Fibroblast of skin of abdomen (primary cell): ENCODE results near the gene DOLPP1.
A peak's percentile ranks its signal among the peaks of the same experiment; 100 is the strongest.

Experiments
- DNase-seq: peaks from one replicate; pipeline ENCODE4 v3.0.0-alpha.2; 2013

Gene DOLPP1

DNA sequence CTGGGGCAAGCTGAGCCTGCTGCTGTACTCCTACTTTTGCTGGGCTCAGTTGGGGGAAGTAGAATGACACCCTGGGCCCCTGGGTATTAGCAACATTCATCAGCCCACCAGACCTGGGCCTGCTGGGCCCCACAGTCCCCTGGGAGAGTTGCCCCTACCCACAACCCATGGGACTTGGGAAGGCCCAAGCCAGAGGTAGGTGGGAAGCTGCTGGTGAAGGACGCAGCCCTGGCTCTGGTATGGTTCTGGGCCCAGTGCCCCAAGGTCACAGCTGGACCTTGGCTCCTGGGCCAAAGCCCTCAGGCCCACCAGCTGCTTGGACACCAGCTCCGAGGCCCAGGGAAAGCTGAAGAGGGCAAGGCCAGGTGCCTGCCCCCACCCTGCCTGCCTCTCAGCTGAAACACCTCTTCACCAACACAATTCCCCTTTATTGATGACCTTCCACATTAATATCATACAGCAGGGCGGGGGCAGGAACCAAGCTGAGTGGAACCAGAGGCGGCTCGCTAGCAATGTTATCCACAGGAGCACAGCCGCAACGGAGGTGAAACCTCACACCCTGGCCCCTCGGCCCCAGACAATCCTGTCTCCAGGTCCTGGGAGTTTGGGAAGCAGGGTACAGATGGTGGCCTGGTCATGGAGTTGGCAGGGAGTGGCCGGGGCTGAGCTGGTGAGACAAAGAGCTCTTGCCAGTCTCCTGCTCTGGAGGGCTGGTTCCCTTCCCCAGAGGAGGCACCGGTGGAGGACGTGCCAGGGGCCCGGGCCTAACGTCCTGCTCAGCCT lies 13.7 kb downstream of the DOLPP1 start:
- no peak for DNase-seq

DNA sequence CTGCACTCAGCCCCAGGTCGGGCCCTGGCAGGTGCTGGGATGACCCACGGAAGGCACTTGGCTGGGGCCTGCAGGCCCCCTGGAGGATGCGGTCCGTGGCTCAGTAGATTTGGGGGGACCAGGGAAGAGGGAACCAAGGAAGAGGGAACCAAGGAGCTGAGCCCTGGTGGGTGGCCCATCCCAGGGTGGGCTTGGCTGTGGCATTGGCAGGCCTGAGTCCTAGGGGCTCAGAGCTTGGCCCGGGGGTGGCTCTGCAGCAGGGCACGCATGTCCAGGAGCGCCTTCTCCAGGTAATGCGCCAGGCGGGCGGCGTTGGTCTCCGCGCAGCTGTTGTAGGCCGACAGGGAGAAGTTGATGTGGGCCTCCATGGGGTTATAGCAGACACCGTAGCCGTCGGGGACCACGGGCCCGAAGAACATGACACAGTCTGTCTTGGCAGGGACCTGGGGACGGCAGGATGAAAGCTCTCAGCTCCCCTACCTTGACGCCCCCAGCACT lies 14.3 kb downstream of the DOLPP1 start:
- no peak for DNase-seq

- DNase-seq = no peak
These were observed 15.0 kb downstream of the DOLPP1 start for GRCh38 chr9:129095908-129096307.

DNA sequence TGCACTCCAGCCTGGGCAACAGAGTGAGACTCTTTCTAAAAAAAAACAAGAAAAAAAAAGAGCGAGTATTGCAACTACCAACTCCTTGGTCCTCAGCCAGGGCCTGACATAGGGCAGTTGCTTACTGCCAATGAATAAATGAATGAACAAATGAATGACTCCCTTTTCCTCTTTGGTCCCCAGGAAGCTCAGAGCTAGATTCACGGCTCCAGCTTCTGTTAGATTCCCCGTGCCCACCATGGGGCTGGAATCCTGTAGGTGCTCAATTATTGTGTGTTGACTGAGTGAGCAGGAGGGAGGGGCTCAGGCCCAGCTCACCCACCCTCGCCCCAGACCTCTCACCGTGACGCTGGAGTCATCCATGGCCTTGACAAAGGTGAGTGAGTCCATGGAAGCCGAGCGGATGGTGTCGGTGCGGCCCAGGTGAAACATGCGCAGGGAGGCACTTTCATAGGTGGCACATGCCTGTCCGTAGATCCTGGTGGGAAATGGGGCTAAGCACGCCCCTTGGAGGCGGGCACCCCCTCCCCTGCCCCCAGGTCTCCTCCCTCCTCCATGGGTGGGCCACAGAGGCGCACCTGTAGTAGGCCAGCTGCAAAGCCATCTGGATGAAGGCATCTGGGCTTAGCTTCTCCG lies 16.9 kb downstream of the DOLPP1 start:
- no peak for DNase-seq

- no peak for DNase-seq
These were observed 17.4 kb downstream of the DOLPP1 start for GRCh38 chr9:129098328-129098727.

DNA sequence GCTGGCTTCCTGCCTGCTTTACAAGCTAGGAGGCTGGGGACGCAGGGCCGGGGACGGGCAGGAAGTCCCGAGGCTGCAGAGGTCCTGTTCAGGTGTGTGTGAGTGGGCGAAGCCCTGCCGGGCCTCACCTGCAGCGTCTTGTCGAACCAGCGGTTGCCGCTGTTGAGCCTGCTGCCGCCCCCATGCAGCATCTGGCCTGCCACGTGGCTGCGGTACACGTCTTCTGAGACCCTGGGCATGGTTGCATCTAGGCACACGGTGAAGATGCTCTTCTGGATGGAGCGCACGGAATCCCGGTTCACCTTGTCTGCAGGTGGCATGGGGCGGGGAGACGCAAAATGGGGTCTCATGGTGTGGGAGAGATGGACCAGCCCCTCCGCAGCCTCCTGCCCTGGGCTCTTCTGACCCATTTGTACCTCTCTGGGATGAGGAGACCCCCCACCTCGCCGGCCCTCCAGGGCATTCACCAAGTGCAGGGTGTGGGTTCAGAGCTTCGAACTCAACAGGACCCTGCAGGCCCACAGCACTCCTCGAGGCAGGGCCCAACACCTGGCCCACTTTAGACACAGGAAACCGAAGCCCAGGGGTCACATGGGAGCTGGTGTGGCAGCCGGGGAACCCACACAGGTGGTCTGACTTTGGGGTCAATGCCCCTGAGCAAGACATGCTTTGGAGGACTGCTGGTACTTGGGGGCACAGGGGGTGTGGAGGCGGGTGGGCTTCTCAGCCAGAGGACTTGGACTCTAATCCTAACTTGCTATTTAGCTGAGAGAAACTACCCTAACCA lies 19.7 kb downstream of the DOLPP1 start:
- no peak for DNase-seq

- DNase-seq = no peak
These were observed 20.4 kb downstream of the DOLPP1 start for GRCh38 chr9:129101279-129101678.

DNA sequence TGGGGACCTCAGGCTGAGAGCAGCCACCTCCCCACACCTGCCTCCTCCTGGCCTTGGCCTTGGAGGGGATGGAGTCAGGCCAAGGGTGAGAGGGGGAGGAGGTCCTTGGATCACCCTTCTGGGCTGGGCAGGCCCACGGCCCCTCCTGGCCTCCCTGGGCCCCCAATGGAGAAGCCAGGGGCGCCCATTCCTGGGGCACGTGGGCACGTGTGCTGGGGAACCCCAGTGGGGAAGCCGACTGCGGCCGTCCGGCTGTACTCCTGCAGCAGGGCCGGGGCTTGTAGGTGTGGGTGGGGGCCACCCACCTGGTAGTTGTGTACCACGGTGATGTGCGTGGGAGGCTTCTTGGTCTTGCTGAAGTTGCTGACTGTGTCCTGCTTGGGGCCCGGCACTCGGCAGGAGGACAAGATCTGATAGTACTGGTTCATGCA lies 21.2 kb downstream of the DOLPP1 start:
- no peak for DNase-seq

- DNase-seq = peak; percentile 53
These were observed 22.1 kb downstream of the DOLPP1 start for GRCh38 chr9:129102791-129103594.

DNA sequence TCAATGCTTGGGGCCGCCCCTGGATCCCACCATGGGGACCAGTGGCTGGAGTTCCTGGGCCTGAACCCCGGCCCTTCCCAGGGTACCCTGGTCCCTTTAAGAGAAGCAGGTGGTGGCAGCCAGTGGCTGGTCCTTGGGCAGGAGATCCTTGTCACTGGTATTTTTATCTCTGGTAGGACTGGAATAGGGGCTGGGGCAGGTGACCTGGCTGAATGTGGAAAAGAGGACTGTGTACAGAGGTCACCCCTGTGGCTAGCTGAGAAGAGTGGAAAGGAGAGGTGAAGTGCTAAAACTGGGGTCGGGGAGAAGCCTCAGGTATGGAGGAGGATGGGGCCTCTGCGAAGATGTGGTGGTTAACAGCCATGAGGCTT lies 22.7 kb downstream of the DOLPP1 start:
- DNase-seq = no peak

DNA sequence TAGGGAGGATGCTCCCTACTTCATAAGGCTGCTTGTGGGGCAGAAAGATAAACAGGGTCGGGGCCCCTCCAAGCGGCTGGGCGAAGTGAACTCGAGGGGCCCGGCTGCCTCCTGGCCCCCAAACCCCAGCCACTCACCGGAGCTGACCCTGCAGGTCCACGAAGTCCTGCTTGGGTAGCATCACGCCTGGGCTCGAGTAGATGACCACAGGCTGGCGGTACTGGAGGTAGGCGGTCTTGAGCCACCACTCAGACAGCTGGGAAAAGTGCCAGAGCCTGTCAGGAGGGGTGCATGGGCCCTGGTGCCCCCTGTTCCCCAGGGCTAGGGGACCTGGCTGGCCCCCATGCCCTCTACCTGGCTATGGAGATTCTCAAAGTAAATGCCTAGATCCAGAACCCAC lies 23.1 kb downstream of the DOLPP1 start:
- DNase-seq = no peak

- DNase-seq = no peak
These were observed 25.2 kb downstream of the DOLPP1 start for GRCh38 chr9:129105857-129106694.

GRCh38 chr9:129107651-129108050 lies 26.7 kb downstream of the DOLPP1 start:
- DNase-seq = no peak

DNA sequence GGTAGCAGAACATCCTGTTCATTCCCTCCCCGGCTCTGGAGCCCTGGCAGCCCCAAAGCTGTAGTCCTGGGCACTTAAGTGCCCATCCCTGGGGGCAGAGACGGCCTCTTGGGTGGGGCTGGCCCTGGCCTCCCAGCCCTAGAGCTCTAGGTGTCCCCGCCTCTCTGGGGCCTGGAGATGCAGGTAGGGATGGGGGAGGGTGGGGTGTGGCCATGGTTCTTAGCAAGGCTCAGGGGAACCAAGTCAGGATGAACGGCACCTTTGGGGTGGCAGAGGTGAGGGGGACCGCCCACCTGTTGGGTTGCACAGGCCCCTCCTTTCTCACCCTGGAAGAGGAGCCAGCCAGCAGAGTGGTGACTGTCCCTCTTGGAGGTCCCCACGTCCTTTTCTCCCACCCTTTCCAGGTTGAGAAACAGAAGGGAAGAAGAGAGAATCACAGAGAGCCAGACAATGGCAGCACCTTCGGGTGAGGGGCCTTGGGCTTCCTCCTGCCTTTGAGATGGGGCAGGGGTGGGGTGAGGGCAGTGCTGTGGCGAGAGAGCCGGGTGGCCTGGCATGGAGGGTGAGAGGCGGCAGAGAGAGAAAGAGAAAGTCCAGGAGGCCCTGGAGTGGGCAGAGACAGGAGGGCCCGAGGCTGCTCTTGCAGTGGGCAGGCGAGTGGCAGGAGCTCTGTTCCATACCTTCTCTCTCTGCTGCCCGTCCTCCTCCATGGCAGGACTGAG lies 27.3 kb downstream of the DOLPP1 start:
- DNase-seq = no peak

DNA sequence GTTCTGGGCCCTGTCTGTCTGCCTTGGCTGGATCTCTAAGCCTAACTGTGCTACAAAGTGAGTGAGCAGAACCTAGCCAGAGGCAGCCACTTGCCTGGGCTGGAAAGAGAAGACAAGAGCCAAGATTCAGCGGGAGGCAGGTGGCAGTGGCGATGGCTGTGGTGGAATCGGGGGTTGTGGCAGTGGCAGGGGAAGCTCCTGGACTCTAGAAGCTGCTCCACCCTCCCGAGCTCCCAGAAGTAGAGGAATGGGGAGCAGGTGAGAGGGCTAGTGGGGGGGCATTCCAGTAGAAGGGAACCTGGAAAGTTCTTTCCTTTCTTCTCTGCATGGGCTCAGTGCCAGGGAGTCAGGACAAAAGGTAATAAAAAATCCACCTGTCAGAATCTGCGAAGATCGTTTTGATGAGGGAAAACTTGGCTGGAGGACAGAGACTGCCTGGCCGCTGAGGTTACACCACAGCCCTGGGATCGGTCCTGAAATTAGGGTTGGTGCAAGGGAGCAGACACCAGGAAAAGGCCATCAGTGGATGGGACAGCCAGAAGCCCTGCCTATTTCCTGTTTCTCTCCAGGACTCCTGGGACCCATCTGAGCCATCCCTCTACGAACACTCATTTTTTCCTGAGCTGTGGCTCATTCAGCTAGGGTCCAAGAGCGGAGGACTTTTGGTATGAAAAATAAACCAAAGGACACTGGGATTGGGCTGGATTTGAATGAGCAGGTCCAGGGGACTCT lies 28.1 kb downstream of the DOLPP1 start:
- DNase-seq = no peak

DNA sequence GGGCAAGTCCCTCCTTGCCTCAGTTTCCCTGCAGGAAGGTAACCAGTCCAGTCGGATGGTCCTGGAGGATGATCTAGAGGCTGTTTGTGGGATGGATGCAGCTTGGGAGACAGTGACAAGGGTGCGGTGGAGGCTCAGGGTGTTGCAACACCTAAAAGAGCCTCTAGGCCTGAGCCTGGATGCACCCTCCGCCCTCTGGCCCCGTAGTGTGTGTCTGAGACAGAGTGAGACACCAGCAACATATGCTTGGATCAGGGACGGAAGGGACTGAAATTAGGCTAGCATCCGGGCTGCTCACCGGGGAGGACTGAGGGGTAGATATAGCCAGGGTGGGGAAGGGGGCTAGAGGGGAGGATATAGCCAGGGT lies 28.6 kb downstream of the DOLPP1 start:
- no peak for DNase-seq

GRCh38 chr9:129109952-129110739 lies 29.2 kb downstream of the DOLPP1 start:
- no peak for DNase-seq

GRCh38 chr9:129110740-129111527 lies 30.0 kb downstream of the DOLPP1 start, which contains the start of the genes CRAT and PTPA:
CRAT (minus strand) TSS chr9:129110793; CDS start chr9:129110509, 284 bp downstream.
PTPA (plus strand) TSS chr9:129111415; CDS start chr9:129111601, 186 bp downstream.
- DNase-seq = peak; percentile 92
